WTC11 (cell line): ENCODE results near the gene PRKCSH. TPM values are rescaled to one million over a fixed set of nuclear protein-coding genes. Genes with fewer than 3 reads are reported as not detected.

ENCODE experiments used
- ATAC-seq: fragments of 200-7000 bp; cut with Tn5 transposase; 2 replicates; pipeline ENCODE4 v1.10.0; 2021; ENCODE audit warnings: mild to moderate bottlenecking, moderate library complexity
- CTCF ChIA-PET: fragments of 300-600 bp; sonication (Branson Sonifier 250); formaldehyde crosslinking; loops from one replicate; lab custom pipeline; 2021; ENCODE audit warnings: antibody characterized with exemption; lab: Charles Lee
- POLR2A ChIA-PET: fragments of 350-600 bp; sonication (Branson Sonifier 250); formaldehyde crosslinking; loops from one replicate; lab custom pipeline; 2021; ENCODE audit warnings: antibody characterized with exemption; lab: Charles Lee
- DNase-seq: peaks from one replicate; pipeline ENCODE4 v3.0.0; 2021; ENCODE audit warnings: low spot score
- H3K27ac Mint-ChIP-seq: 2 replicates; pipeline ENCODE4 v1.8.0; 2021; ENCODE audit warnings: mixed read lengths
- H3K27me3 Mint-ChIP-seq: 2 replicates; pipeline ENCODE4 v1.8.0; 2021; ENCODE audit warnings: low read depth, mild to moderate bottlenecking, moderate library complexity, mixed read lengths
- H3K36me3 Mint-ChIP-seq: 2 replicates; pipeline ENCODE4 v1.8.0; 2021; ENCODE audit warnings: mixed read lengths
- H3K4me1 Mint-ChIP-seq: 2 replicates; pipeline ENCODE4 v1.8.0; 2022; ENCODE audit warnings: mixed read lengths
- H3K4me3 Mint-ChIP-seq: 2 replicates; pipeline ENCODE4 v1.8.0; 2021; ENCODE audit warnings: mild to moderate bottlenecking, moderate library complexity, mixed read lengths
- H3K9me3 Mint-ChIP-seq: 2 replicates; pipeline ENCODE4 v1.8.0; 2021; ENCODE audit warnings: mixed read lengths
- CREB1 ChIP-seq: sonication (generic); formaldehyde crosslinking; IDR thresholded peaks from 2 replicates; pipeline ENCODE4 v1.8.0; 2023; ENCODE audit warnings: mild to moderate bottlenecking, missing genetic modification reagents
- CREM ChIP-seq: sonication (generic); formaldehyde crosslinking; IDR thresholded peaks from 2 replicates; pipeline ENCODE4 v1.8.1; 2022; ENCODE audit warnings: mild to moderate bottlenecking, missing genetic modification reagents, moderate library complexity
- FOXK1 ChIP-seq: sonication (generic); formaldehyde crosslinking; IDR thresholded peaks from 2 replicates; pipeline ENCODE4 v1.8.0; 2022; ENCODE audit warnings: mild to moderate bottlenecking, moderate library complexity, missing genetic modification reagents
- GRHL2 ChIP-seq: fragments of 250-450 bp; sonication (Bioruptor Pico); IDR thresholded peaks from 2 replicates; pipeline ENCODE4 v1.8.0; 2022; ENCODE audit warnings: mild to moderate bottlenecking, moderate library complexity; ENCODE audit not compliant: insufficient replicate concordance, severe bottlenecking
- JUN ChIP-seq: sonication (generic); formaldehyde crosslinking; IDR thresholded peaks from 2 replicates; pipeline ENCODE4 v1.8.0; 2023; ENCODE audit warnings: mild to moderate bottlenecking, missing genetic modification reagents
- NFATC4 ChIP-seq: fragments of 250-450 bp; sonication (Bioruptor Pico); IDR thresholded peaks from 2 replicates; pipeline ENCODE4 v1.9.0; 2021; ENCODE audit warnings: mild to moderate bottlenecking
- NFYB ChIP-seq: sonication (generic); formaldehyde crosslinking; conservative IDR thresholded peaks from 2 replicates; pipeline ENCODE4 v1.8.0; 2022; ENCODE audit warnings: low read depth, missing genetic modification reagents
- RORB ChIP-seq: fragments of 250-450 bp; sonication (Bioruptor Pico); IDR thresholded peaks from 2 replicates; pipeline ENCODE4 v1.9.0; 2021; ENCODE audit warnings: mild to moderate bottlenecking
- SP1 ChIP-seq: sonication (generic); formaldehyde crosslinking; conservative IDR thresholded peaks from 2 replicates; pipeline ENCODE4 v1.8.1; 2022; ENCODE audit warnings: missing genetic modification reagents
- TCF7 ChIP-seq: sonication (generic); formaldehyde crosslinking; IDR thresholded peaks from 2 replicates; pipeline ENCODE4 v1.8.0; 2022; ENCODE audit warnings: mild to moderate bottlenecking, low read depth, missing genetic modification reagents, moderate library complexity
- ZNF121 ChIP-seq: sonication (generic); formaldehyde crosslinking; IDR thresholded peaks from 2 replicates; pipeline ENCODE4 v1.8.0; 2023; ENCODE audit warnings: missing genetic modification reagents
- ZNF317 ChIP-seq: sonication (generic); formaldehyde crosslinking; IDR thresholded peaks from 2 replicates; pipeline ENCODE4 v1.8.1; 2023; ENCODE audit warnings: low read depth, mild to moderate bottlenecking, moderate library complexity, missing genetic modification reagents, borderline replicate concordance
- ZNF396 ChIP-seq: fragments of 250-450 bp; sonication (Bioruptor Pico); IDR thresholded peaks from 2 replicates; pipeline ENCODE4 v1.8.0; 2021; ENCODE audit warnings: mild to moderate bottlenecking, moderate library complexity, borderline replicate concordance
- total RNA-seq: library from RNA; stranded (reverse); gene quantifications from 3 replicates; pipeline ENCODE4 v1.2.3, GENCODE V29; 2021
- TF ChIP-seq, protein P1 (sequence below): sonication (generic); formaldehyde crosslinking; IDR thresholded peaks from 2 replicates; pipeline ENCODE4 v1.8.0; 2023; ENCODE audit warnings: mild to moderate bottlenecking, missing genetic modification reagents
- TF ChIP-seq, protein P2 (sequence below): fragments of 250-450 bp; sonication (Bioruptor Pico); IDR thresholded peaks from 2 replicates; pipeline ENCODE4 v1.9.0; 2021; ENCODE audit warnings: mild to moderate bottlenecking
- TF ChIP-seq, protein P3 (sequence below): sonication (generic); formaldehyde crosslinking; IDR thresholded peaks from 2 replicates; pipeline ENCODE4 v1.8.1; 2022; ENCODE audit warnings: low read depth, mild to moderate bottlenecking, moderate library complexity, missing genetic modification reagents, borderline replicate concordance
- TF ChIP-seq, protein P4 (sequence below): sonication (generic); formaldehyde crosslinking; IDR thresholded peaks from 2 replicates; pipeline ENCODE4 v1.8.1; 2023; ENCODE audit warnings: mild to moderate bottlenecking, missing genetic modification reagents, moderate library complexity
- TF ChIP-seq, protein P5 (sequence below): fragments of 250-450 bp; sonication (Bioruptor Pico); IDR thresholded peaks from 2 replicates; pipeline ENCODE4 v1.8.0; 2021; ENCODE audit warnings: mild to moderate bottlenecking
- TF ChIP-seq, protein P6 (sequence below): sonication (generic); formaldehyde crosslinking; IDR thresholded peaks from 2 replicates; pipeline ENCODE4 v1.8.0; 2023; ENCODE audit warnings: missing genetic modification reagents
- TF ChIP-seq, protein P7 (sequence below): sonication (generic); formaldehyde crosslinking; IDR thresholded peaks from 2 replicates; pipeline ENCODE4 v1.8.1; 2023; ENCODE audit warnings: mild to moderate bottlenecking, missing genetic modification reagents
- TF ChIP-seq, protein P8 (sequence below): sonication (generic); formaldehyde crosslinking; IDR thresholded peaks from 2 replicates; pipeline ENCODE4 v1.8.1; 2022; ENCODE audit warnings: low read depth, missing genetic modification reagents, borderline replicate concordance
- TF ChIP-seq, protein P9 (sequence below): sonication (generic); formaldehyde crosslinking; IDR thresholded peaks from 2 replicates; pipeline ENCODE4 v1.8.0; 2022; ENCODE audit warnings: mild to moderate bottlenecking, missing genetic modification reagents

The PRKCSH gene
- total RNA-seq, 1 experiment from 2014 or later = 396 TPM

DNA sequence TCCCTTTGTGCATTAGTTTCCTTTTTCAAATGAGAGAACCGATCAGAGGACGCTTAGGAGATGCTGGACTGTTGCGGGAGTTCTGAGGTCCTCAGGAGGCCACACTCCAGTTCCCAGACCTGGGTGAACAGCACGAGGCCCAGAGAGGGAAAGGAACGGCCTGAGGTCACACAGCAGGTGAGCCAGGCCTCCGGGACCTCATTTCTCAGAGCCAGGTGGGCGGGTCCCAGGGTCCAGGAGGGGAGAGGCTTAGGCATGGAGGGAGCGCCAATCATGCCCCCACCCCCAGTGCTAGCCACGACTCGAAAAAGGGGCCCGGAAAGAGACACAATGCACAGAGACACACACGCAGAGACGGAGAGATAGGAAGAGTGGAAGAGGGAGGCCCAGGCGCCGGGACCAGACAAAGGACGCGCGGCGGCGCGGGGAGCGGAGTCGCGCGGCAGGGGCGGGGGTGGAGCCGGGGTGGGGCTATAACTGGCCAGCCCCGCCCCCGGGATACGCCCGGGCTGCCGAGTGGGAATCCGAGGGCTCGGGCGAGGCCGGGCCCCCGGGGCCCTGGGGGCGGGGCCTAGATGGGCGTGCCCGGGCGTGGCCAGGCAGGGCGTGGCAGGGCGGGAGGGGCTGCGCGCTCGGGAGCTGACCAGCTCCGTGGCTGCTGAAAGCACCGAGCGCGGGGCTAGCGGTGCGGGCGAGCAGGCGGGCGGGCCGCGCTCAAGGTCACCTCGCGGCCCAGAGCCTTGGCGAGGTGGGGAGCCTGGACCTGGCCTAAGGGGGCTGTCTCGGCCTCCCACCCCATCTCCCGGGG is 43.9 kb downstream of the PRKCSH start:
- DNase-seq = peak; percentile 93
- Mint-ChIP-seq H3K4me3 (peak overlapping the region; percentile 66), H3K27ac (no peak overlapping the region), H3K27me3 (peaks cover 55% of the 10 kb centered on the region), H3K9me3 (no peaks in the 10 kb centered on the region), H3K4me1 (peaks cover 13% of the 10 kb centered on the region), H3K36me3 (no peaks in the 10 kb centered on the region)
- POLR2A ChIA-PET = interaction anchor here (0.6 to 1.0 kb wide), 2 partner anchors 22 to 95 kb away, joined by 3 to 5 read pairs; partner anchors contain the start of gene EPOR
- CTCF ChIA-PET = interaction anchor here (0.6 to 1.3 kb wide), 7 partner anchors 27 to 185 kb away, joined by 3 to 9 read pairs (median 5); partner anchors contain the start of genes ODAD3 and RGL3
- peak; percentile 47 for ATAC-seq
- TF ChIP-seq NFYB (CRISPR knock-in tag) (0 out of 2 replicates have a peak, but pooled peaks have one; percentile 18), CREB1 (CRISPR knock-in tag) (no peak), CREM (CRISPR knock-in tag) (no peak; the same call in 1 of the 2 replicates), NFATC4 (CRISPR knock-in tag) (no peak), ZNF121 (CRISPR knock-in tag) (0 out of 2 replicates have a peak, but pooled peaks have one; percentile 4), ZNF317 (CRISPR knock-in tag) (no peak), FOXK1 (CRISPR knock-in tag) (peak; percentile 60; the same call in 1 of the 2 replicates), RORB (CRISPR knock-in tag) (no peak), JUN (CRISPR knock-in tag) (peak; percentile 42; the same call in 1 of the 2 replicates), ZNF396 (CRISPR knock-in tag) (no peak), GRHL2 (CRISPR knock-in tag) (no peak), TCF7 (no peak), SP1 (CRISPR knock-in tag) (peak; percentile 94)
- TF ChIP-seq, protein P1, sequence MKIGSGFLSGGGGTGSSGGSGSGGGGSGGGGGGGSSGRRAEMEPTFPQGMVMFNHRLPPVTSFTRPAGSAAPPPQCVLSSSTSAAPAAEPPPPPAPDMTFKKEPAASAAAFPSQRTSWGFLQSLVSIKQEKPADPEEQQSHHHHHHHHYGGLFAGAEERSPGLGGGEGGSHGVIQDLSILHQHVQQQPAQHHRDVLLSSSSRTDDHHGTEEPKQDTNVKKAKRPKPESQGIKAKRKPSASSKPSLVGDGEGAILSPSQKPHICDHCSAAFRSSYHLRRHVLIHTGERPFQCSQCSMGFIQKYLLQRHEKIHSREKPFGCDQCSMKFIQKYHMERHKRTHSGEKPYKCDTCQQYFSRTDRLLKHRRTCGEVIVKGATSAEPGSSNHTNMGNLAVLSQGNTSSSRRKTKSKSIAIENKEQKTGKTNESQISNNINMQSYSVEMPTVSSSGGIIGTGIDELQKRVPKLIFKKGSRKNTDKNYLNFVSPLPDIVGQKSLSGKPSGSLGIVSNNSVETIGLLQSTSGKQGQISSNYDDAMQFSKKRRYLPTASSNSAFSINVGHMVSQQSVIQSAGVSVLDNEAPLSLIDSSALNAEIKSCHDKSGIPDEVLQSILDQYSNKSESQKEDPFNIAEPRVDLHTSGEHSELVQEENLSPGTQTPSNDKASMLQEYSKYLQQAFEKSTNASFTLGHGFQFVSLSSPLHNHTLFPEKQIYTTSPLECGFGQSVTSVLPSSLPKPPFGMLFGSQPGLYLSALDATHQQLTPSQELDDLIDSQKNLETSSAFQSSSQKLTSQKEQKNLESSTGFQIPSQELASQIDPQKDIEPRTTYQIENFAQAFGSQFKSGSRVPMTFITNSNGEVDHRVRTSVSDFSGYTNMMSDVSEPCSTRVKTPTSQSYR = no peak
- TF ChIP-seq, protein P2, sequence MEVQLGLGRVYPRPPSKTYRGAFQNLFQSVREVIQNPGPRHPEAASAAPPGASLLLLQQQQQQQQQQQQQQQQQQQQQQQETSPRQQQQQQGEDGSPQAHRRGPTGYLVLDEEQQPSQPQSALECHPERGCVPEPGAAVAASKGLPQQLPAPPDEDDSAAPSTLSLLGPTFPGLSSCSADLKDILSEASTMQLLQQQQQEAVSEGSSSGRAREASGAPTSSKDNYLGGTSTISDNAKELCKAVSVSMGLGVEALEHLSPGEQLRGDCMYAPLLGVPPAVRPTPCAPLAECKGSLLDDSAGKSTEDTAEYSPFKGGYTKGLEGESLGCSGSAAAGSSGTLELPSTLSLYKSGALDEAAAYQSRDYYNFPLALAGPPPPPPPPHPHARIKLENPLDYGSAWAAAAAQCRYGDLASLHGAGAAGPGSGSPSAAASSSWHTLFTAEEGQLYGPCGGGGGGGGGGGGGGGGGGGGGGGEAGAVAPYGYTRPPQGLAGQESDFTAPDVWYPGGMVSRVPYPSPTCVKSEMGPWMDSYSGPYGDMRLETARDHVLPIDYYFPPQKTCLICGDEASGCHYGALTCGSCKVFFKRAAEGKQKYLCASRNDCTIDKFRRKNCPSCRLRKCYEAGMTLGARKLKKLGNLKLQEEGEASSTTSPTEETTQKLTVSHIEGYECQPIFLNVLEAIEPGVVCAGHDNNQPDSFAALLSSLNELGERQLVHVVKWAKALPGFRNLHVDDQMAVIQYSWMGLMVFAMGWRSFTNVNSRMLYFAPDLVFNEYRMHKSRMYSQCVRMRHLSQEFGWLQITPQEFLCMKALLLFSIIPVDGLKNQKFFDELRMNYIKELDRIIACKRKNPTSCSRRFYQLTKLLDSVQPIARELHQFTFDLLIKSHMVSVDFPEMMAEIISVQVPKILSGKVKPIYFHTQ = no peak
- TF ChIP-seq, protein P3, sequence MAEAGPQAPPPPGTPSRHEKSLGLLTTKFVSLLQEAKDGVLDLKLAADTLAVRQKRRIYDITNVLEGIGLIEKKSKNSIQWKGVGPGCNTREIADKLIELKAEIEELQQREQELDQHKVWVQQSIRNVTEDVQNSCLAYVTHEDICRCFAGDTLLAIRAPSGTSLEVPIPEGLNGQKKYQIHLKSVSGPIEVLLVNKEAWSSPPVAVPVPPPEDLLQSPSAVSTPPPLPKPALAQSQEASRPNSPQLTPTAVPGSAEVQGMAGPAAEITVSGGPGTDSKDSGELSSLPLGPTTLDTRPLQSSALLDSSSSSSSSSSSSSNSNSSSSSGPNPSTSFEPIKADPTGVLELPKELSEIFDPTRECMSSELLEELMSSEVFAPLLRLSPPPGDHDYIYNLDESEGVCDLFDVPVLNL (CRISPR knock-in tag) = 0 out of 2 replicates have a peak, but pooled peaks have one; percentile 45
- TF ChIP-seq, protein P4, sequence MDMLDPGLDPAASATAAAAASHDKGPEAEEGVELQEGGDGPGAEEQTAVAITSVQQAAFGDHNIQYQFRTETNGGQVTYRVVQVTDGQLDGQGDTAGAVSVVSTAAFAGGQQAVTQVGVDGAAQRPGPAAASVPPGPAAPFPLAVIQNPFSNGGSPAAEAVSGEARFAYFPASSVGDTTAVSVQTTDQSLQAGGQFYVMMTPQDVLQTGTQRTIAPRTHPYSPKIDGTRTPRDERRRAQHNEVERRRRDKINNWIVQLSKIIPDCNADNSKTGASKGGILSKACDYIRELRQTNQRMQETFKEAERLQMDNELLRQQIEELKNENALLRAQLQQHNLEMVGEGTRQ (CRISPR knock-in tag) = peak; percentile 32; the same call in 1 of the 2 replicates
- TF ChIP-seq, protein P5, sequence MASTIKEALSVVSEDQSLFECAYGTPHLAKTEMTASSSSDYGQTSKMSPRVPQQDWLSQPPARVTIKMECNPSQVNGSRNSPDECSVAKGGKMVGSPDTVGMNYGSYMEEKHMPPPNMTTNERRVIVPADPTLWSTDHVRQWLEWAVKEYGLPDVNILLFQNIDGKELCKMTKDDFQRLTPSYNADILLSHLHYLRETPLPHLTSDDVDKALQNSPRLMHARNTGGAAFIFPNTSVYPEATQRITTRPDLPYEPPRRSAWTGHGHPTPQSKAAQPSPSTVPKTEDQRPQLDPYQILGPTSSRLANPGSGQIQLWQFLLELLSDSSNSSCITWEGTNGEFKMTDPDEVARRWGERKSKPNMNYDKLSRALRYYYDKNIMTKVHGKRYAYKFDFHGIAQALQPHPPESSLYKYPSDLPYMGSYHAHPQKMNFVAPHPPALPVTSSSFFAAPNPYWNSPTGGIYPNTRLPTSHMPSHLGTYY (CRISPR knock-in tag) = no peak
- TF ChIP-seq, protein P6, sequence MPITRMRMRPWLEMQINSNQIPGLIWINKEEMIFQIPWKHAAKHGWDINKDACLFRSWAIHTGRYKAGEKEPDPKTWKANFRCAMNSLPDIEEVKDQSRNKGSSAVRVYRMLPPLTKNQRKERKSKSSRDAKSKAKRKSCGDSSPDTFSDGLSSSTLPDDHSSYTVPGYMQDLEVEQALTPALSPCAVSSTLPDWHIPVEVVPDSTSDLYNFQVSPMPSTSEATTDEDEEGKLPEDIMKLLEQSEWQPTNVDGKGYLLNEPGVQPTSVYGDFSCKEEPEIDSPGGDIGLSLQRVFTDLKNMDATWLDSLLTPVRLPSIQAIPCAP = 0 out of 2 replicates have a peak, but pooled peaks have one; percentile 41
- TF ChIP-seq, protein P7, sequence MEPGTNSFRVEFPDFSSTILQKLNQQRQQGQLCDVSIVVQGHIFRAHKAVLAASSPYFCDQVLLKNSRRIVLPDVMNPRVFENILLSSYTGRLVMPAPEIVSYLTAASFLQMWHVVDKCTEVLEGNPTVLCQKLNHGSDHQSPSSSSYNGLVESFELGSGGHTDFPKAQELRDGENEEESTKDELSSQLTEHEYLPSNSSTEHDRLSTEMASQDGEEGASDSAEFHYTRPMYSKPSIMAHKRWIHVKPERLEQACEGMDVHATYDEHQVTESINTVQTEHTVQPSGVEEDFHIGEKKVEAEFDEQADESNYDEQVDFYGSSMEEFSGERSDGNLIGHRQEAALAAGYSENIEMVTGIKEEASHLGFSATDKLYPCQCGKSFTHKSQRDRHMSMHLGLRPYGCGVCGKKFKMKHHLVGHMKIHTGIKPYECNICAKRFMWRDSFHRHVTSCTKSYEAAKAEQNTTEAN (CRISPR knock-in tag) = peak; percentile 49; the same call in 1 of the 2 replicates
- TF ChIP-seq, protein P8, sequence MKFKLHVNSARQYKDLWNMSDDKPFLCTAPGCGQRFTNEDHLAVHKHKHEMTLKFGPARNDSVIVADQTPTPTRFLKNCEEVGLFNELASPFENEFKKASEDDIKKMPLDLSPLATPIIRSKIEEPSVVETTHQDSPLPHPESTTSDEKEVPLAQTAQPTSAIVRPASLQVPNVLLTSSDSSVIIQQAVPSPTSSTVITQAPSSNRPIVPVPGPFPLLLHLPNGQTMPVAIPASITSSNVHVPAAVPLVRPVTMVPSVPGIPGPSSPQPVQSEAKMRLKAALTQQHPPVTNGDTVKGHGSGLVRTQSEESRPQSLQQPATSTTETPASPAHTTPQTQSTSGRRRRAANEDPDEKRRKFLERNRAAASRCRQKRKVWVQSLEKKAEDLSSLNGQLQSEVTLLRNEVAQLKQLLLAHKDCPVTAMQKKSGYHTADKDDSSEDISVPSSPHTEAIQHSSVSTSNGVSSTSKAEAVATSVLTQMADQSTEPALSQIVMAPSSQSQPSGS (CRISPR knock-in tag) = no peak
- TF ChIP-seq, protein P9, sequence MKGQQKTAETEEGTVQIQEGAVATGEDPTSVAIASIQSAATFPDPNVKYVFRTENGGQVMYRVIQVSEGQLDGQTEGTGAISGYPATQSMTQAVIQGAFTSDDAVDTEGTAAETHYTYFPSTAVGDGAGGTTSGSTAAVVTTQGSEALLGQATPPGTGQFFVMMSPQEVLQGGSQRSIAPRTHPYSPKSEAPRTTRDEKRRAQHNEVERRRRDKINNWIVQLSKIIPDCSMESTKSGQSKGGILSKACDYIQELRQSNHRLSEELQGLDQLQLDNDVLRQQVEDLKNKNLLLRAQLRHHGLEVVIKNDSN (CRISPR knock-in tag) = no peak
